LNCAP (cell line): Measurements from ENCODE around the gene CORO2B.

Experiments used
- TF ChIP-seq, protein P1 (sequence below): fragments of 450-650 bp; IDR thresholded peaks from 2 replicates; pipeline ENCODE4 v1.5.1; 2017; ENCODE audit warnings: mild to moderate bottlenecking

CORO2B gene

DNA sequence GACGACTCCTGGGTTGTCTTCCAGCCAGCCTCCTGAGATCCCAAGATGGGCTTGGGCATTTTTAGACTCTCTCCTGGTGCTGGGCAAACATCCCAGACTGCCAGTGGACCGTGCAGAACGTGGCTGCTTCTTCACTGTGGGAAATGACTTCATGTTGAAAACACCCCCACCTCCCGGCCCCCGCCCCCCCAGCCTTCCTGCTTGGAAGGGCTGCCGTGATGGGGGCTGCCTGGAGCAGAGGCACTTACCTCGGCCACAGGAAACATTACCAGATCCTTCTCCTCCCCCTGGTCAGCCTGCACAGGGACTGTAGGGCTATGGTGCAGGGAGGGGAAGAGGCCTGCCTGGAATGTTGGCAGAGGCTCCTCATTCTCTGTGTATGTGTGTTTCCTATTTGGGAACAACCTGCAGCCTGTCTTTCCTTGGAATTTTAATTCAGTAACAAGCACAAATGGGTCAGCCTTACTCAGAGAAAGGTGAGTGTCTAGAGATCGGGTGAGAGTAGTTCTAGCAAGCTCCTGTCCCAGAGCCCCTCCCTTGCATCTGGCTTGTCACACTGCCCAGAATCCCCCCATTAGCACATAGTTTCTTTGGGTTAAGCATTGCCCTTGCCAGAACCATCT lies 151.1 kb downstream of the CORO2B start:
- TF ChIP-seq, protein P1, sequence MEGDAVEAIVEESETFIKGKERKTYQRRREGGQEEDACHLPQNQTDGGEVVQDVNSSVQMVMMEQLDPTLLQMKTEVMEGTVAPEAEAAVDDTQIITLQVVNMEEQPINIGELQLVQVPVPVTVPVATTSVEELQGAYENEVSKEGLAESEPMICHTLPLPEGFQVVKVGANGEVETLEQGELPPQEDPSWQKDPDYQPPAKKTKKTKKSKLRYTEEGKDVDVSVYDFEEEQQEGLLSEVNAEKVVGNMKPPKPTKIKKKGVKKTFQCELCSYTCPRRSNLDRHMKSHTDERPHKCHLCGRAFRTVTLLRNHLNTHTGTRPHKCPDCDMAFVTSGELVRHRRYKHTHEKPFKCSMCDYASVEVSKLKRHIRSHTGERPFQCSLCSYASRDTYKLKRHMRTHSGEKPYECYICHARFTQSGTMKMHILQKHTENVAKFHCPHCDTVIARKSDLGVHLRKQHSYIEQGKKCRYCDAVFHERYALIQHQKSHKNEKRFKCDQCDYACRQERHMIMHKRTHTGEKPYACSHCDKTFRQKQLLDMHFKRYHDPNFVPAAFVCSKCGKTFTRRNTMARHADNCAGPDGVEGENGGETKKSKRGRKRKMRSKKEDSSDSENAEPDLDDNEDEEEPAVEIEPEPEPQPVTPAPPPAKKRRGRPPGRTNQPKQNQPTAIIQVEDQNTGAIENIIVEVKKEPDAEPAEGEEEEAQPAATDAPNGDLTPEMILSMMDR: no peak

DNA sequence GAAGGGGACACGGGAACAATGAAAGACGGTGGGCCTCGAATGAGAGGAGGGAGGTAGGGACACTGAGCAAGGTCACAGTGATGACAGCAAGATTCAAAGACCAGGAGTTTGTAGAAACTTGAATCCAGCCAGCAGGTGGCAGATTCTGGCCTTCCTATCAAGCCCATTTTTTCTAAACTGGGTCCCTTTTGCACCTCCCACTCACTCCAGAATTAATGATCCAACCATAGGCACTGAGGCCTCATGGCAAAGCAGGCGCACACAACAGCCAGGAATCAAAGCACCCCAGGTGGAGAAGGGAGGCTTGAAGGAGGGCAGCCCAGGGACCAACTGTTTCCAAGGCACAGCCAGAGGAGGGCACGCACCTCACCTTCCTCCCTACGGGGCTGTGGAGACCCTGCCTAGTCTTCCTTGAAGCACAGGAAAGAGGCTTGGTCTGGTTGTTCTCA lies 151.7 kb downstream of the CORO2B start:
- TF ChIP-seq, protein P1: peak; percentile 63

DNA sequence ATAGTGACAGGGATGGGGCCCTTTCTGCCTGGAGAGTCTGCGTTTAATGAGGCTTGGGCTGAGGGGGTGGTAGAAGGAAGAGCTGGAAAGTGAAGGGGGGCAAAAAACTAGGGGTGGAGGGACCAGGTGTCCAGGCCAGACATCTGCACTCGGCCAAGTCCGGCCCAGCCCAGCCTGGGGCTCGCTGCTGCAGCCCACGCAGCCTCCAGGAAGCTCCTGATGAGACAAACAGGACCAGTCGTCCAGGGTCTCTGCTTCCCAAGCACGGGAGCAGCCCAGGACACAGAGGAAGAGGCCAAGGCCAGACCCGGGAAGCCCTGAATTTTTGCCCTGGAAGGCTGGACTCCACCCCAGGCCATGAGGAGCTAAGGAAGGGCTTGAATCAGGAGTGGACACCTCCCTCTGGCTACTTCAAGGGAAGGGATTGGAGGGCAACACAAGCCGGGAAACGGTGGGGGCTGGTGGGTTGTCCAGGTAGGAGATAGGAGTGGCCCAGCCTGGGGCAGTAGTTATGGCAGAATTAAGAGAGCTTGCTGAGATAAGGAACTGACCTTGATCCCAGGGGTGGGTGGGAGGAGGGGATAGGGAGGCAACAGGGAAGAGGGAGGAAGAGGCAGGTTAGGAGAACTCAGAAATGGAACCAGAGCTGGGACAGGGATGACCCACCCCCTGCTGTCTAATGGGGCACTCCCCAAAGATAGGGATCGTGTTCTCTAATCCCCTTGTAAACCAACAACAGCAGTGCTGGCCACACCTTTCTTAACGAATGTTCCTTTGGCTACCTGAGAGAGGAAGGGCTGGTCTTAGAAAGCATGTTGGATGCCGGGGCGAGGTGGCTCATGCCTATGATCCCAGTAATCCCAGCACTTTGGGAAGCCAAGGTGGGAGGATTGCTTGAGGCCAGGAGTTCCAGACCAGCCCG lies 152.4 kb downstream of the CORO2B start:
- TF ChIP-seq, protein P1: no peak

DNA sequence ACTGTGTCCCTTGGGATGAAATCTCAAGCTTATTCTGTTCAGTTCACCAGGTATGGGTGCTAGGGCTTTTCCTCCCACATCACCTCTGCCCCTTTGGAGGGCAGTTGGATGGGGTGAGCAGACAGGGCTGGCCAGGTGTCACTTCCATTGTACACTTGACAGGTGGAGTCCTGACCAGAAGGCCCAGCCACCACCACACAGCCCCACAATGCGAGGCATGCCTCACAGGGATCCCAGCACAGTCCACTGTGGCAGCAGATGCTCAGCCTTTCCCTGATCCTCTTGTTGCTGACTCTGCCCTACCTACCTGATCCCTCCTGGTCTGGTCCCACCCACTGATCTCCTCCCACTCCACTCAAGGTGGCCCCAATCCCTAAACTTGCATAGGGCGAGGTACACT lies 153.7 kb downstream of the CORO2B start:
- TF ChIP-seq, protein P1: no peak

GRCh38 chr15:68733666-68734065 lies 154.9 kb downstream of the CORO2B start:
- TF ChIP-seq, protein P1: no peak

GRCh38 chr15:68734352-68734751 lies 155.6 kb downstream of the CORO2B start:
- TF ChIP-seq, protein P1: no peak

- TF ChIP-seq, protein P1: no peak
Observed at GRCh38 chr15:68734881-68735280, 156.1 kb downstream of the CORO2B start.
